HUDEP-2 (cell line): ENCODE results near the gene NFKBIZ.
"Not testable (repeated sequence)": the region's sequence is repeated elsewhere in the genome, so short reads cannot be mapped to it uniquely, and the experiment has no call there.

Experiments
- DNase-seq, 76 experiments: peaks; one replicate each; lab custom pipeline; 2025; ENCODE audit not compliant: unreplicated experiment in 76 of 76; lab: John Stamatoyannopoulos, UW

The NFKBIZ gene

GRCh38 chr3:101849714-101850245, 466 bp downstream of the NFKBIZ start:
- DNase-seq, result peak in 18 of 76 experiments; percentile 2 to 52 (median 18)

GRCh38 chr3:101850246-101851051, 1.1 kb downstream of the NFKBIZ start:
- peak in 20 of 76 experiments; percentile 1 to 36 (median 12) for DNase-seq

- DNase-seq, result no peak
Observed at GRCh38 chr3:101851072-101851770, 1.9 kb downstream of the NFKBIZ start.

GRCh38 chr3:101851850-101852714, 2.8 kb downstream of the NFKBIZ start:
- no peak for DNase-seq

- DNase-seq, result no peak
Observed at GRCh38 chr3:101852983-101853840, 3.9 kb downstream of the NFKBIZ start.

GRCh38 chr3:101853982-101854381, 4.7 kb downstream of the NFKBIZ start:
- DNase-seq, result no peak

GRCh38 chr3:101854608-101855304, 5.4 kb downstream of the NFKBIZ start:
- DNase-seq, result no peak

- no peak for DNase-seq
Observed at GRCh38 chr3:101857301-101857741, 8.0 kb downstream of the NFKBIZ start.

- DNase-seq, result no peak
Observed at GRCh38 chr3:101858464-101859030, 9.2 kb downstream of the NFKBIZ start.

- DNase-seq, result no peak
Observed at GRCh38 chr3:101859882-101860448, 10.7 kb downstream of the NFKBIZ start.

- DNase-seq, result no peak
Observed at GRCh38 chr3:101861212-101861788, 12.0 kb downstream of the NFKBIZ start.

- no peak for DNase-seq
Observed at GRCh38 chr3:101861789-101862415, 12.6 kb downstream of the NFKBIZ start.

GRCh38 chr3:101862416-101863165, 13.3 kb downstream of the NFKBIZ start:
- DNase-seq, result no peak

GRCh38 chr3:101864926-101865325, 15.6 kb downstream of the NFKBIZ start:
- DNase-seq, result not testable (repeated sequence)

- DNase-seq, result no peak
Observed at GRCh38 chr3:101865751-101866509, 16.6 kb downstream of the NFKBIZ start.

- DNase-seq, result no peak
Observed at GRCh38 chr3:101867511-101867910, 18.2 kb downstream of the NFKBIZ start.
